H4 (cell line): Measurements from ENCODE around the gene TFPI. TPM values are rescaled to one million over a fixed set of nuclear protein-coding genes. Genes with fewer than 3 reads are reported as not detected.
A peak's percentile ranks its signal among the peaks of the same experiment; 100 is the strongest.
"Not testable (repeated sequence)": the region's sequence is repeated elsewhere in the genome, so short reads cannot be mapped to it uniquely, and the experiment has no call there.

Experiments used
- DNase-seq: peaks from one replicate; pipeline ENCODE4 v3.0.0-alpha.2; 2015; ENCODE audit warnings: low spot score
- total RNA-seq: library from RNA; depleted of rRNA; stranded (reverse); fragments of >200 nt; shearing (Covaris generic); gene quantifications from 2 replicates; pipeline ENCODE4 v1.2.3, GENCODE V29; 2014; rRNA removed

Gene TFPI
- total RNA-seq: 61.7 and 90.7 TPM in 2 replicates

DNA sequence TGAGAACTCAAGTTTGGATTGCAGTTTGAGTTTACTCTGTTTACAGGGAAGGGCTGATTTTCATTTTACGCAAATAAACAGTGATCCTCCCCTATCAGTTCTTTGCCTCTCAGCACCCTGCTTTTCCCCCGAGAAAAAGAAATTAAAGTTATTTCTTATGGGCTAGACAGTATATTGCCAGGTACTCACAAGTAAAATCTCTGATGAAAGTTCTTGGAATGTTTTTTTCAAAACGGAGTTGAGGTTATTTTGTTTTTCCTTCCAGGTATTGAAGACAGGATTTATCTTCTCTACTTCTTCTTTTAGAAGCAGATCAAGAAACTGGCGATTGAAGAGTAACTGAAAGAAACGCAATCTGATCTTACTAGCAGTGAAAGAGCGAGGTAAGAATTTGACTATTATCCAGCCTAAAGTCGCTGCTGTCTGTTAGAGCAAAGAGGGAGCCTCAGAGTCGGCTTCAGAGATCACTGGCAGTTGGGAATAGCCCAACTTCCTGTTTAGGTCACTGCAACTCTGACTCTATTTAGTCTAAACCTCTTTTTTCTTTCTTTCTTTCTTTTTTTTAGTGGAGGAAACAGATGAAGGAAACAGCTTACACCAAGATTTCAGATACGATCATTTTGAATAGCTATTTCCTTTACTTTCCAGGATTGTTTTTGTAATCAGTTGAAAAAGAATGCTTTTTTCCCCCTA lies at the start of gene TFPI:
TFPI (minus strand) TSS at position 425 of the 693 bp plus-strand sequence. CDS start 50,667 bp downstream, outside the sequence.
- peak; percentile 53 for DNase-seq

DNA sequence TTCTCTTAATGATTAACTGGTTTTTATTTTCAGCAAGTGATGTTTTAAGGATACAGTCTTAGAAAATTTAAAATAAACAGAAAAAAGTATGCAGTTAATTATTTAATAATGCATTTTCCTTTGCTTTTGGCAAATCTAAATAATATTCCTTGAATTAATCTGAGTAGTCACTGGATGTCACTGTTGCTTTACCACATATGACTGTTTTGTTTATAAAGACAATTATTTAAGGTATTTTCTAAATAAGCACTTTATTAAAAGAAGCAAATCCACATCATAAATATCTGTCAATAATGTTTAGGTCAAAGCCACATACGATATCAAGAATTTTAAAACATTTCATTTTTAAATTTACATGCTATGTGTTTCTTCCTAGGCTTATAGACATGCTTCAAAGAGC lies 40.6 kb upstream of the TFPI start:
- DNase-seq: no peak

DNA sequence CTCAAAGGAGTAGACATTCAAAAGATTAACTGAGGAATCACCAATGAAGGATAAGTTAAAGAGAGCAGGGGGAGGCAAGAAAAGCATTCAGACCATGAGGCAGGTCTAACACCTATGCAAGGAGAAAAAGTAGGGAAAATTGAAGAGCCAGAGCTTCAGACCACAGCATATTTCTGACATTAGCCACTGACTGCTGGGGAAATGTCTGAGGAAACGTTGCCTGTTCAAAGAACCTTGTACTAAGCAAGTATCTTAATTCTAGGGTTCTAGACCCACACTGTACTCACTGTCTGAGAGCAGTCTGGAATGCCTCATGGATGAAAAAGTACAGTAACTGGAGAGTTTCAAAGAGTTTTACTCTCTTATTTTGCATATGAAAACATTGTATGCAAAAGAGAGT lies 39.5 kb upstream of the TFPI start:
- DNase-seq: no peak

DNA sequence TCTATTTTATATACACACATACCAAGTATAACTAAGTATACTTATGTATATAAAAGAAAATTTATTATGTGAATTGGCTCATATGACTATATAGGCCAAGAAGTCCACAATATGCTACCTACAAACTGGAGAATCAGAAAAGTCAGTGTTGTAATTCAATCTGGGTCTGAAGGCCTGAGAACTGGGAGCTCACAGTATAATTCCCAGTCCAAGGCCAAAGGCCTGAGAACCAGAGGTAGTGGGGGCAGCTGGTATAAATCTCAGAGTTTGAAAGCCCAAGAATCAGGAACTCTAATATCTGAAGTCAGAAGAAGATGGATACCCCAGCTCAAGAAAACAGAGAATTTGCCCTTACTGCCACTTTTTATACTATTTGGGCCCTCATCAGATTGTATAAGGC lies 38.9 kb upstream of the TFPI start:
- DNase-seq: no peak

DNA sequence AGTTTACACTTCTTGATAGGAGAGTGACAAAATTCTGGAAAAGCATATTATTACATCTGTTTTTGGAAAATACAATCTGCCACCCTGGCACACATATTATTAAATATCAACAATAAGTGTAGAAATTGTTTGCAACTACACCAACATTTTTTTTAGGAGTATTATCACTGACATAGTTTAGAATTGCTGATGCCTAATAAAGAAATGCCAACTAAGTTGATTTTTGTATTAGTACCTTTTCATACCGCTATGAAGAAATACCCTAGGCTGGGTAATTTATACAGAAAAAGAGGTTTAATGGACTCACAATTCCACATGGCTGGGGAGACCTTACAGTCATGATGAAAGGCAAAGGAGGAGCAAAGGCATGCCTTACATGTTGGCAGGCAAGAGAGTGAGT lies 35.9 kb upstream of the TFPI start:
- no peak for DNase-seq

DNA sequence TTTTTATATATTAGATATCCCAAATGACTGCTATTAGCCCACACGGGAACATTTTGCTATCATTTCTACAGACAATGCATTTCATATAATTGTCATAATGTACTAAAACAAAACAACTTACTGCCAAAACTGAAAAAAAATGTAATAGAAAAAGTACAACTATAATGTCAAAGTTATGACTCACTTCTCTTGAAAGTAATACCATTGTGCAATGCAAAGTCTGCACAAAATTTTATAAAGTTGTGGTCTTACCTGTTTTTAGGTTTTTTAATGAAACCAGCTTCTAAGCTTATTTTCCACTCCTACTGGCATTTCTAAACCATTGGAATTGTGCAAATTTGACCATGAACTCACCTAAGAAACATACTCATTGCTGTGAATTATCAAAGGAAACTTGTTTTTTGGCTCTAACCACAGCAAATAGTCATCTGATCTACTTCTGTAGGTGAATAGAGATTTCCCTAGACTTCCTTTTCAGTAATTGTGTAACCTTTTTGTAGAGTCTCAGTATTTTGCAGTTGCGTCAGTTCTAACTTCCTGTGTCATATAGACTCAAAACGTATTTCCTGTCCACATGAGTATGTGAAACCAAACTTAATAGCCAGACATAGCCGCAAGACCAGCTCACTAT lies 31.9 kb upstream of the TFPI start:
- DNase-seq: peak; percentile 64

DNA sequence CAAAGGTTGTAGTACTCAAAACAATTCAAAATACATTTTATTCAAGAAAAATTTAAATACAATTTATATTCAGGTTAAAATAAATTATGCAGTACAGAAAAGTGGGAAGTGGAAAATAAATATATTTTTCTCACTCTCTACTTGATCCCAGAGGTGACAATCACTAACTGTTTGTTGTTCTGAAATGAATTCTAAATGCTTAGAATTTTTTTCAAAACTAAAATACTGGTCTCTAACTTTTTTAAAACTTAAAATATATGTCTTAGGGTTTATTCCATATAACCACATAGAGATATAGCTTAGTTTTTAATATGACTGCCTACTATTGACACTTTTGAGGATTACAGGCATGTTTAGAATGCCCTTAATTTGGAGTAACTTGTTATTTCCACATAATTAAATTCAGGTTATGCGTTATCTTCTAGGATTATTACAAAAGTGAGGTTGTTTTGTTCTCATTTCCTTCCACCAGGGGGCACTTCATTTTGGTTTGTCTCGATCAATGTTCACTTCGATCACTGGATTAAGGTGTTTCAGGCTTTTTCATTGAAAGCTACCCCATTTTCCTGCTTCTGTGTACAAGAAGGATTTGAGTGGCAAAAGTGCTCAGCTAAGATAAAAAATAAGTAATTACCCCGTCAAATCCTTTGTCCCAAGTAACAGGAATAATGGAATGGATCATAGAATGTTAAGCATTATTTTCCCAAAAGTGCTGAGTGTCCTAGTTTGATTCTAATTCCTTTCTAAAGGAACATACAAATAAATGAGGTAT lies 27.1 kb upstream of the TFPI start:
- DNase-seq: peak; percentile 18

DNA sequence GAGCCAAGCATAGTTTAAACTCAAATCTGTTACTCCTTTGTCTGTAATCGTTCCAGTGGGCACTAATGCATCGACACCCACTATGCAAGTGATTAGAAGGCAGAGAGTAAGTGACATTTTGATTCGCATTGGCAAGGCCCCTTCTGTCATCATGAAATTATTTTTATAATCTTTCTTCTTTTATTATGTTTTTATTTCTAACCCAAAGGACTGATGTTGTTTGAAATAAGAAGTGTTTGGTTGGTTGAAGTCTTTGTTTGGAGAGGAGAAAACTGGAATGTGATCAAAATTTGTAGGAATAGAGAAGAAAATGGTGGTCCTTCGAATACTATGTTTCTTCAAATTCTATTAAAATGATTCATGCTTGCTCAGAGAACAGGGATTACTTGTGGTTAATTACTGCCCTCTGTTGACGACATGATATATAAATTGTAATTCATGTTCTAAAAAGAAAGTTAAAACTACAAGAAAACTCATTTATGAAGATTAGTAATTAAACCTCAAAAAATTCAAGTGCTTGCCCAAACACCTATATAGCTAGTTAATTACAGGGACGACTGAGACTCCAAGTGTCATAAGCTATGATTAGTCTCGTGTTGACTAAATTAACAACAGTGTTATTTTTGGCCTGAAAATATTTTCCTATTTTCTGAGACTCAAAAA lies 26.4 kb upstream of the TFPI start:
- DNase-seq: peak; percentile 76

DNA sequence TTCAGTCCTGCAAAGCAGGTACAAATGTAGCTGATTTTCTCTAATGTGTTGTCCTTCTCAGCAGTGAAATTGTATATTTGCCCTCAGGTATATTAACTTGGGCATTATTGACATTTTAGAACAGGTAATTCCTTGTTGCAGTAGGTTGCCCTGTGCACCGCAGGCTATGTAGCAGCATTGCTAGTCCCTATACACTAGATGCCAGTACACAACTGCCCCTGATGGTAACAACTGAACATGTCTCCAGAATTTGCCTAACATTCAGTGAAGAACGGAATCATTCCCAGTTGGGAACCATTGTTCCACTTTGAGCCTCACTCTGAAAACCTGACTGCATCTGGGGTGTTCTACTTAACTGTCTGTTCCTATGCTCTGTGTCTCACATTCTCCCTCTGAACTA lies 23.1 kb upstream of the TFPI start:
- no peak for DNase-seq

DNA sequence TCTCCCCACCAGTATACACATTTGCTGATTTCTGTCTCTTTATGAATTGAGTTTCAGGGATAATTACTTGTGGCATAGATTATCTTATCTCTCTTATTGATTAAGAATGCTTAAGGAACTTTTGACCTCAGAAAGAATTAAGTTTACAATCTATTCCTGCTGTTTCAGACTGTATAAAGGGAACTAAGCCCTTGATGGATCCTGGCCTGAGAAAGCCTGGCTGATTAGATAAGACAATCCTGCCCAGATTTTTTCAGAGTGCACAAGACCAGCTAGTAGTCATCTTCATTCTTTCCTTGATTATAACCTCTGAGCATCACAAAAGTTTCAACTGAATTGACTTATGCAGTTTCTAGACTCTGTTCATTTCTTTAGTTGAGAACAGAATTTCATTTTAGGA lies 22.7 kb upstream of the TFPI start:
- DNase-seq: no peak

DNA sequence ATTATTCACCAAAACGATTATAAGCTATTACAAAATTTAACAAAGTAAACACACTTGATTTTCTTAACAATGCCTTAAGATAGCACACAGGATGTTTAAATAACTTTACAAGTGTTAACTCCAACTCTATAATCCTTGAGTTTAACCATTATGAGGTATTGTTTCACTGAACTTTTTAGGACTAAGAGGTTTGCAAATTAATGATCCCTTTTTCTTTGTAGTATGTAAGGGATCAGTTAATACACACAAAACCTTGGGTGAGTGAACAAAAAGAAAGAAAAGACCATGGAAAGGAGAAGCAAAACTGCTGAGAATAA lies 21.5 kb upstream of the TFPI start:
- DNase-seq: no peak

DNA sequence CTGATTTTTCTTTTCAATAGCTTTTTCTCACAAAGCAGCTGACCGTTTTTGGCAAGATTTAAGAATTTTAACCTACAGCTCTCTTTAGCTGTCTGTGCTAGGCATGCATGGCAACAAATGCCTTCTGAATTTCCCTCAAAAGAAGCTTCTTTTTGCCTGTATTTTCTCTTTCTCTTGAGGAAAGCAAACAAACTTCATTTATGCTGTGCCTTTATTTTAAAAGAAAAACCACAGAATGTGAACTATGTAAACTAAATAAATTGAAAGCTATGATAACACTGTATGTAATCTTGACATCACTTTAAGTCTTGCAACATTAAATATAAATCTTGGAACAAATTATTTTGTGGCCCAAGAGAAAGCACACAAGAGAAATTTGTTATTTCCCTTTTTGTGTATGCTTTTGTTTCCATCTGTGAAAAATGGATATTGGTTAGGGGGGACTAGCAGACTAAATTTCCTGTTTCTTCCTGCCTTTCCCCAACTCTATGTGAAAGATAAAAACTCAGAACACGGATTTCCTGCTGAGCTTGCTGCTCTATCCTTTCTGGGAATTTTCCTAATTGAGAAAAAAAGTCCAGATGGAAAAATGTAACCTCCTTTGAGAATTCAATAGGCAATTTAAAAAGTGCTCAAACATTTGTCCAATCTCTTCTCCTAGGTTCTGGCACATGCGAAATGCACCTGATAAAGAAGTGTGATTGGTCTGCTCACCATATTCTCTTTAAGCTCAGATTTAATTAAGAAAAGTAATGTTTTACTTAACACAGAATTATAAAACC lies 20.9 kb upstream of the TFPI start:
- DNase-seq: peak; percentile 53

DNA sequence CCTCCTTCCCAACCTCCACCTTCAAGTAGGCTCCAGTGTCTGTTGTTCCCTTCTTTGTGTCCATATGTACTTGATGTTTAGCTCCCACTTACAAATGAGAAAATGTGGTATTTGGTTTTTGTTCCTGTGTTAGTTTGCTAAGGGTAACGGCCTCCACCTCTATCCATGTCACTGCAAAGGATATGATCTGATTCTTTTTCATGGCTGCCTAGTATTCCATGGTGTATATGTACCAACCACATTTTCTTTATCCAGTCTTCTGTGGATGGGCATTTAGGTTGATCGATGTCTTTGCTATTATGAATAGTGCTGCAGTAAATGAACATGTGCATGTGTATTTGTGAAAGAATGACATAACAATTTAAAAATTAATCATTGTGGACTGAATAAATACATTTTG lies 19.5 kb upstream of the TFPI start:
- no peak for DNase-seq

DNA sequence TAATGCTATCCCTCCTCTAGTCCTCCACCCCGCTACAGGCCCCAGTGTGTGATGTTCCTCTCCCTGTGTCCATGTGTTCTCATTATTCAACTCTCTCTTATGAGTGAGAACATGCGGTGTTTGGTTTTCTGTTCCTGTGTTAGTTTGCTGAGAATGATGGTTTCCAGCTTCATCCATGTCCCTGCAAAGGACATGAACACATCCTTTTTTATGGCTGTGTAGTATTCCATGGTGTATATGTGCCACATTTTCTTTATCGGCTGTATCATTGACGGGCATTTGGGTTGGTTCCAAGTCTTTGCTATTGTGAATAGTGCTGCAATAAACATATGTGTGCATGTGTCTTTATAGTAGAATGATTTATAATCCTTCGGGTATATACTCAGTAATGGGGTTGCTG lies 17.8 kb upstream of the TFPI start:
- not testable (repeated sequence) for DNase-seq

DNA sequence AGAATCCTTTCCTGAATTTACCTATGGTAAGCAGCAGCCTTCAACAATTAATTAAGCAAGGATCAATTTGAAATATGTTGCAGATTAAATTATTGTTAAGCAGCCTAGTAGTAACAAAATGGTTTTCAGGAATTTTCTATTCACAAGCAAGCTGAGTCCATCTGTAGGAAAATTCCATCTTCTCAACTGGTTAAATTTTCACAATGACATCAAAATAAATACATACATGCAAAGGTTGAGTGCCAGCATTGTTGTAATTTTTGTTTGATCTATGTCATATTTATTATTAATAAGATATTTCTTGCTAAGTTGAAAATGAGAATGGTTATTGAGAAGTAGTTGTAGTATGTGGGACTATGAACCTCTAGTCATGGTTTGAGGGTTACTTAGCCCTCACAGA lies 15.3 kb upstream of the TFPI start:
- no peak for DNase-seq

DNA sequence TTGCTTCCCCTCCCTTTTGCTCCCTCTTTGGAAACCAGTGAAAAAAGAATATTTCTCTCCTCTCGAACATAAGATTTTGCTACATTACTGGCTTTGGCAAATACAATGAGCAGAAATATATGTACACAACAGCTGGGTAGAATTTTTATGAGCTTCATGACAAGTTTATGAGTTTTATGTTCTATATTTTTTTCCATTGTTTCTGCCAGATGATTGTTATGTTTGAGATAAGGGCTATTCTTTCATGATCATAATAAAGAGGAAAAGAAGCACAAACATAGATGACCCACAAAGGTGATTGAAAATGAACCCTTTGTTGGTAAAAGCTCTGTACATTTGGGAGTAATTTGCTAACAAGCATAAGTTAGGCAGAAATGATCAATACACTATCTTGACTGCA lies 14.8 kb upstream of the TFPI start:
- DNase-seq: no peak

DNA sequence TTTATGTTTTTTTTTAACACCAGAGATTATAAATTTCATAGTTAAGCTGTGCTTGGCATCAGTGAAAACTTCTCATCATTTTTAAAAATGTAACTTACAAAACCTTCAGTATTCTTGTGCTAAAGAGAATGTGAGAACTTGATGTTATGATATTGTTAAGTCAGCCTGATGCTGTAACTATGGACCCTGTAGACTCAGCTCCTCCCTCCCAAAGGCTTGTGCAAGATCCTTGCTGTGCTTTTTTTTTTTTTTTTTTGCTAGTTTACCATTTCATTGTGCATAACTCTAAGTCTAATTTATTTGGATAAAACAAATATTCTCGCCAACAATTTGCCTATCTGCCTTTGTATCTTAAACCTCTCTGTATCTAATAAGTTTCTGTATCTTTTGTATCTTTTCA lies 12.9 kb upstream of the TFPI start:
- no peak for DNase-seq

DNA sequence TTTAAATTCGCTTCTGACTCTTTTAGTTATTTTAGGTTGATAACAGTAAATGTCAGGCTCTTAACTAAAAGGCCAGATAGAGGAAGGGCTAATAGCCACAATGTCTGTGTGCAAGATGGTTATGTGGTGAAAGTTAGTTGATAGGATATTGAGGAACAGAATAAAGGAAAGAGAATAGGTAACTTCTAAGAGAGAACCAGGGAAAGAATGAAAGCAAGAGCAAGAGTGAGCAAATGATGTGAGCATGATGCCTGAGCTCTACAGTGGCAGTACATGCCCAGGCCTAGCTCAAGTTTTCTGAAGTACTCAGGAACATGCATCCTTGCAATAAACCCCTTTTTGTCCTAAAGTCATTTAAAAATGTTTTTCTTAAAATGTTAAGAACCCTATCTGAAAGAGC lies 12.5 kb upstream of the TFPI start:
- no peak for DNase-seq

DNA sequence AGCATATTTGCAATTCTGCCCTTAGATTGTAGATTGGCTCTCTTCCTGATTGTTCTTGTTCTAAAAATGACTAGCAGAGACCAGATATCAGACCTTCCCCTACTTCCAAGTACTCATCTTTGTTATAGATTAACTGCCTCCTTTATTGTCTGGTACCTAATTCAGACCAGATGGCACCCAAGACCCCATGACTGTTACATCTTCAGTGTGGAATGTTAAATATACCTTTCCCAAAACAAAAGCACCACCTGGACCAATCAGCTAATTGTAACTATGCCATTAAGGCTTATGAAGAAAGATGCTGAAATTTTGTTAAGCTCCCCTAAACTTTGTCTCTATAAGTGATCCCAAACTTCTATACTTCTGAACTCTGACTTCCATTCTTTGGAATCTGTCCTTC lies 12.0 kb upstream of the TFPI start:
- no peak for DNase-seq

DNA sequence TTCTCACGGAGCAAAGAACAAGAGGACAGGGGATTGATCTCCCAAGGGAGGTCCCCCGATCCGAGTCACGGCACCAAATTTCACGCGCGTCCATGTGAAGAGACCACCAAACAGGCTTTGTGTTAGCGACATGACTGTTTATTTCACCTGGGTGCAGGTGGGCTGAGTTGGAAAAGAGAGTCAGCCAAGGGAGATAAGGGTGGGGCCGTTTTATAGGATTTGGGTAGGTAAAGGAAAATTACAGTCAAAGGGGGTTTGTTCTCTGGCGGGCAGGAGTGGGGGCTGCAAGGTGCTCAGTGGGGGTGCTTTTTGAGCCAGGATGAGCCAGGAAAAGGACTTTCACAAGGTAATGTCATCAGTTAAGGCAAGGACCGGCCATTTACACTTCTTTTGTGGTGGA lies 11.4 kb upstream of the TFPI start:
- DNase-seq: not testable (repeated sequence)

DNA sequence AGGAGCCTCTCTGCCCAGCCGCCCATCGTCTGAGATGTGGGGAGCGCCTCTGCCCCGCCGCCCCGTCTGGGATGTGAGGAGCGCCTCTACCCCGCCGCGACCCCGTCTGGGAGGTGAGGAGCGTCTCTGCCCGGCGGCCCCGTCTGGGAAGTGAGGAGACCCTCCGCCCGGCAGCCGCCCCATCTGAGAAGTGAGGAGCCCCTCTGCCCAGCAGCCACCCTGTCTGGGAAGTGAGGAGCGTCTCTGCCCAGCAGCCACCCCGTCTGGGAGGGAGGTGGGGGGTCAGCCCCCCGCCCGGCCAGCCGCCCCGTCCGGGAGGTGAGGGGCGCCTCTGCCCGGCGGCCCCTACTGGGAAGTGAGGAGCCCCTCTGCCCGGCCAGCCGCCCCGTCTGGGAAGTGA lies 2.3 kb upstream of the TFPI start:
- DNase-seq: not testable (repeated sequence)

DNA sequence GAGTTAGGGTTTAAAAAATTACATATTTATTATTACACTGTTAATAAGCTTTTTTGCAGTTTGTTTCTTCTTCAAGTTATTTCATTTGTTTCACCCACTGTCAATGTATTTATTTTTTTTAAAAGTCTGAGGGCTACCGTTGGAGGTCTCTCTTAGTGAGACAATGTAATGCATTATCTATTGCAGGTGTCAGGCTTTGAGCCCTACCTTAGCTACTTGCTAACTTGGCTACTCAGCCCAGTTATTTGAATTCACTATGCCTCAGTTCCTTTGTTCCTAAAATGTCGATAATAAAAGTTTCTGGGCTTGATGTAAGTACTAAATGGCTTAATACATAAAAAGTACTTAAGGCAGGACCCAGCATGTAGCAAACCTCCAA lies 458 bp upstream of the TFPI start:
- DNase-seq: no peak
